ENCODE data around the gene RNU6-9. TPM values are rescaled to one million over a fixed set of nuclear protein-coding genes. Genes with fewer than 3 reads are reported as not detected.

The RNU6-9 gene
- total RNA-seq, 3 donors from 2014 or later = not detected

GRCh38 chr19:855142-855541 is 38.1 kb upstream of the RNU6-9 start:
- Mint-ChIP-seq H3K27me3 (ENCODE audit: low read depth) (peaks cover 22% of the 10 kb centered on the region), H3K4me1 (ENCODE audit: low read depth) (no peaks in the 10 kb centered on the region), H3K9me3 (no peaks in the 10 kb centered on the region), H3K36me3 (ENCODE audit: insufficient read depth) (no peaks in the 10 kb centered on the region), H3K4me3 (no peak overlapping the region)
- no peak for DNase-seq
- no peak for ATAC-seq

- no peak overlapping the region for H3K4me3 Mint-ChIP-seq
- H3K4me1 Mint-ChIP-seq (ENCODE audit: low read depth) = no peaks in the 10 kb centered on the region
- no peak for ATAC-seq
- no peaks in the 10 kb centered on the region for H3K36me3 Mint-ChIP-seq (ENCODE audit: insufficient read depth)
- DNase-seq = no peak
- H3K27me3 Mint-ChIP-seq (ENCODE audit: low read depth) = peaks cover 20% of the 10 kb centered on the region
- H3K9me3 Mint-ChIP-seq = no peaks in the 10 kb centered on the region
Measured at GRCh38 chr19:855566-856120, 37.6 kb upstream of the RNU6-9 start.

DNA sequence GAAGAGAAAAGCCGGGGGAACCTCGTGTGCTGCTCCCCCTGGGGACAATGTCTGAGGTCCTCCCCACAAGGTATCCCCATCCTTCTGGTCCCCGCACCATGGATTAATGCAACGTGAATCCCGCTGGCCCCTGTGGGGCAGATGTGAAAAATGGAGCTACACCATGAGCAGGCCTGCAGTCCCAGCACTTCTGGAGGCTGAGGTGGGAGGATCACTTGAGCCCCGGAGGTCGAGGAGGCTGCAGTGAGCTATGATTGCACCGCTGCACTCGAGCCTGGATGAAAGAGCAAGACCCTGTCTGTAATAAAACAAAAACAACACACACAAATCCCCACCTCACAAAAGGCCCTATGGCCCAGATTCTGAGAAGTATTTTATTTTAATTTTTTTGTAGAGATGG is 35.0 kb upstream of the RNU6-9 start:
- DNase-seq = no peak
- peaks cover 5% of the 10 kb centered on the region for H3K4me1 Mint-ChIP-seq (ENCODE audit: low read depth)
- no peaks in the 10 kb centered on the region for H3K9me3 Mint-ChIP-seq
- no peak overlapping the region for H3K4me3 Mint-ChIP-seq
- H3K36me3 Mint-ChIP-seq (ENCODE audit: insufficient read depth) = no peaks in the 10 kb centered on the region
- no peak for ATAC-seq
- peaks cover 14% of the 10 kb centered on the region for H3K27me3 Mint-ChIP-seq (ENCODE audit: low read depth)

DNA sequence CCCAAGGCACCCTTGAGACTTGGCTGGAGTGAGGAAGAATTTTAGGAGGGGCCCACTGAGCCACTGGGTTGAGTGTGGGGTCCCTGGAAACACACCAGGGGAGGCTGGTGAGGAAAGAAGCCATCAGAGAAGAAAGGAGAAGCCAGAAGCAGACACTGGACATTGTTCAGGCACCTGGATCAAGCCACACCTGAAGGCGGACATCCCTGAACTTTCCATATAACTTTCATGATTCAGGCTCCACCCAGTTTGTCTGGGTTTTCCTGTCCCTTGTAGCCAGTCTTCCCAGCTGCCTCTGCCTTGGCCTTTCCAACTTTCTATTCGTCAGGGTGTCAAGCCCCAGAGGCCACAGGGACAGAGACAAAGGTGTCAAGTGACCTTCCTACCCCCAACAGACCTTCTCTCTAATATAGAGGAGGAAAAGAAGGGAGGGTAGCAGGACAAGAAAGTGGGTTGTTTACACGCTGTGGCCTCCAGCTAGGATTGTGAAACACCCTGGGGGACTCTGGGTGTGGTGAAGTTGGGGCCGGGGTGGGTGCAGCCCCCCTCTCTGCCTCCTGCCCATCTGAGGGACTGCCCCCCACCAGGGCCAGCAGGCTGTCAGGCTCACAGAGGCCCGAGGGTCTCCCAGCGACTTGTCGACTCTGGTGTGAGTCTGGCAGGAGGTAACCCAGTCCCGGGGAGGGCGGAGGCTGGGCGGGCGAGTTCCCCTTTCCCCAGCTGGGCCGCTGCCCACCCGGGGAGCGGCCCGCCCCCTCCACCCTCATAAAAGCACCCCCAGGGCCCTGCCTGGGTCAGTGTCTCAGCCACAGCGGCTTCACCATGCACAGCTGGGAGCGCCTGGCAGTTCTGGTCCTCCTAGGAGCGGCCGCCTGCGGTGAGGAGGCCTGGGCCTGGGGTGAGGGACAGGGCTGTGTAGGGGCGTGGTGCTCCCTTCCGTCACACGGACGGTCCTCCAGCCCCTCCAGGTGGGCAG is 34.1 kb upstream of the RNU6-9 start, which contains the start of gene CFD:
TSS of gene CFD (plus strand) at position 797 of the 976 bp plus-strand sequence. CDS start at position 823, 26 bp downstream.
- no peak within 1 kb of the TSS for H3K4me3 Mint-ChIP-seq
- ATAC-seq (no peak), DNase-seq (no peak)
- no peaks in the 10 kb centered on the region for H3K36me3 Mint-ChIP-seq (ENCODE audit: insufficient read depth)
- H3K27me3 Mint-ChIP-seq (ENCODE audit: low read depth) = peaks cover 14% of the 10 kb centered on the region
- H3K4me1 Mint-ChIP-seq (ENCODE audit: low read depth) = peaks cover 10% of the 10 kb centered on the region
- no peaks in the 10 kb centered on the region for H3K9me3 Mint-ChIP-seq

DNA sequence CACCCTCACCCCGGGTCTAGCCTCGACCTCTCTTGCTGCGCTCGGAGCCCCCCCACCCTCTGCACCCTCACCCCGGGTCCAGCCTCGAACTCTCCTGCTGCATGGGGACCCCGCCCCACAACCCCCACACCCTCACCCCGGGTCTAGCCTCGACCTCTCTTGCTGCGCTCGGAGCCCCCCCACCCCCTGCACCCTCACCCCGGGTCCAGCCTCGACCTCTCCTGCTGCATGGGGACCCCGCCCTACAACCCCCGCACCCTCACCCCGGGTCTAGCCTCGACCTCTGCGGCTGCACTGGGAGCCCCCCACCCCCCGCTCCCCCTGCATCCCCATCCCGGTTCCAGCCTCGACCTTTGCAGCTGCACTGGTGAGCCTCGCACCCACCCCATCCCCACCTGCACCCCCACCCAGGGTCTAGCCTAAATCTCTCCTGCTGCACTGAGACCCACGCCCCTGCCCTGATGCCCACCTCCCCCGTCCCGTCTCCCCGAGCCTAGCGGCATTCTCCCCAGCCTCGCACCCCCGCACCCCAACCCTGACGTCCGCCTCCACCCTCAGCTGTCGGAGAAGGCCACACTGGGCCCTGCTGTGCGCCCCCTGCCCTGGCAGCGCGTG is 32.0 kb upstream of the RNU6-9 start:
- Mint-ChIP-seq H3K9me3 (no peaks in the 10 kb centered on the region), H3K4me3 (no peak overlapping the region), H3K27me3 (ENCODE audit: low read depth) (peaks cover 11% of the 10 kb centered on the region), H3K36me3 (ENCODE audit: insufficient read depth) (no peaks in the 10 kb centered on the region), H3K4me1 (ENCODE audit: low read depth) (peaks cover 10% of the 10 kb centered on the region)
- no peak for ATAC-seq
- DNase-seq = no peak

DNA sequence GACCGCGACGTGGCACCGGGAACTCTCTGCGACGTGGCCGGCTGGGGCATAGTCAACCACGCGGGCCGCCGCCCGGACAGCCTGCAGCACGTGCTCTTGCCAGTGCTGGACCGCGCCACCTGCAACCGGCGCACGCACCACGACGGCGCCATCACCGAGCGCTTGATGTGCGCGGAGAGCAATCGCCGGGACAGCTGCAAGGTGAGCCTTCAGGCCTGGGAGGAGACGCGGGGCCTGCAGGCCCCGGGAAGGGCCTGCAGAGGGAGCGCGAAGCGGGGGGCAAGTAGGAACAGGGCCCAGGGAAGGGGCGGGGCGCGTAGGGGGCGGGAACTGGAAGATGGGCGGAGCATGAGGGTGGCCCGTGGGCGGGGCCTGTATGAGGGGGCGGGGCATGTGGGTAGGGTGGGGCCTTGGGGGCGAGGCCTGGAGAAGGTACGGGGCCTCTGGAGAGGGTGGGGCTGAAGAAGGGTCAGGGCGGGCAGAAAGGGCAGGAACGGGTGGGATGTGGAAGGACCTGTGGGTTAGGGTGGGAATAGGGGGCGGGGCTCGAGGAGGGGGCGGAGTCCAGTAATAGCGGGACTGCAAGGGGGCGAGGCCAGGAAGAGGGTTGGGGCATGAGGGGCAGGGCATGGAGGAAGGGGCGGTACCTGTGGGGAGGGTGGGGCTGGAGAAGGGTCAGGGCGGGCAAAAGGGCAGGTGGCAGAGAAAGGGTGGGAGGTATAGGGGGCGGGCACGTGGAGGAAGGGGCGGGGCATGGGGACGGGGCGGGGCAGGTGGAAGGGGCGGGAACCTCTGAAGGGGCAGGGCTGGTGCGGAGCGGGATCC is 31.3 kb upstream of the RNU6-9 start:
- Mint-ChIP-seq H3K27me3 (ENCODE audit: low read depth) (peaks cover 11% of the 10 kb centered on the region), H3K9me3 (no peaks in the 10 kb centered on the region), H3K36me3 (ENCODE audit: insufficient read depth) (no peaks in the 10 kb centered on the region), H3K4me1 (ENCODE audit: low read depth) (peaks cover 10% of the 10 kb centered on the region), H3K4me3 (no peak overlapping the region)
- peak; percentile 29 to 43 for ATAC-seq
- DNase-seq = peak; percentile 64

GRCh38 chr19:862581-863314 is 30.5 kb upstream of the RNU6-9 start:
- no peaks in the 10 kb centered on the region for H3K36me3 Mint-ChIP-seq (ENCODE audit: insufficient read depth)
- peak overlapping the region; percentile 68 for H3K4me3 Mint-ChIP-seq
- H3K27me3 Mint-ChIP-seq (ENCODE audit: low read depth) = peaks cover 11% of the 10 kb centered on the region
- H3K4me1 Mint-ChIP-seq (ENCODE audit: low read depth) = peaks cover 10% of the 10 kb centered on the region
- no peaks in the 10 kb centered on the region for H3K9me3 Mint-ChIP-seq
- ATAC-seq (peak; percentile 59 to 65), DNase-seq (peak; percentile 70)

GRCh38 chr19:863315-863620 is 30.0 kb upstream of the RNU6-9 start:
- ATAC-seq (no peak), DNase-seq (no peak)
- Mint-ChIP-seq H3K9me3 (no peaks in the 10 kb centered on the region), H3K4me3 (peak overlapping the region; percentile 68), H3K36me3 (ENCODE audit: insufficient read depth) (no peaks in the 10 kb centered on the region), H3K27me3 (ENCODE audit: low read depth) (peaks cover 10% of the 10 kb centered on the region), H3K4me1 (ENCODE audit: low read depth) (peaks cover 10% of the 10 kb centered on the region)

GRCh38 chr19:866769-867300 is 26.4 kb upstream of the RNU6-9 start:
- no peak for DNase-seq
- peaks cover 2% of the 10 kb centered on the region for H3K27me3 Mint-ChIP-seq (ENCODE audit: low read depth)
- H3K9me3 Mint-ChIP-seq = no peaks in the 10 kb centered on the region
- H3K4me1 Mint-ChIP-seq (ENCODE audit: low read depth) = peaks cover 13% of the 10 kb centered on the region
- no peak overlapping the region for H3K4me3 Mint-ChIP-seq
- H3K36me3 Mint-ChIP-seq (ENCODE audit: insufficient read depth) = peaks cover 13% of the 10 kb centered on the region
- no peak for ATAC-seq

DNA sequence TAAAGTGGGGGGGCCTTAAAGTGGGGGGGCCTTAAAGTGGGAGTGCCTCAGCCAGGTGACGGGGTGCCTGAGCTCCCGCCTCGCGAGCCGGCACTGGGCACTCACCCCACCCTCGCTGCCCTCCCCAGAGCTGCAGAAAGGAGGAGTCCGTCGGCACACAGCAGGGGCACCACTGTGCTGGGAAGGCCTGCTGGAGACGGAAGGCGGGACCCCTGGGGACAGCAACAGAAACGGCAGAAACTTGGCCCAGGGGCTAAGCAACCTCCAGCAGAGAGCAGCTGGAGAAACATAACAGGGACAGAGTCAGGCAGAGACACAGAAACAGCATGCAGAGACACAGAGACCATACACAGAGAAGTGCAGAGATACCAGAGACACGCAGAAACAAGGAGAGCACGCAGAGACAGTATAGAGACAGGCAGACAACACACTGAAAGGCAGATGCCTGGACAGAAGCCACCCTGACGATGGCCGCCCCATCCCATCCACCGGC is 25.9 kb upstream of the RNU6-9 start:
- peaks cover 2% of the 10 kb centered on the region for H3K27me3 Mint-ChIP-seq (ENCODE audit: low read depth)
- no peaks in the 10 kb centered on the region for H3K9me3 Mint-ChIP-seq
- H3K4me1 Mint-ChIP-seq (ENCODE audit: low read depth) = peaks cover 18% of the 10 kb centered on the region
- H3K36me3 Mint-ChIP-seq (ENCODE audit: insufficient read depth) = peaks cover 13% of the 10 kb centered on the region
- DNase-seq (no peak), ATAC-seq (no peak)
- H3K4me3 Mint-ChIP-seq = no peak overlapping the region

DNA sequence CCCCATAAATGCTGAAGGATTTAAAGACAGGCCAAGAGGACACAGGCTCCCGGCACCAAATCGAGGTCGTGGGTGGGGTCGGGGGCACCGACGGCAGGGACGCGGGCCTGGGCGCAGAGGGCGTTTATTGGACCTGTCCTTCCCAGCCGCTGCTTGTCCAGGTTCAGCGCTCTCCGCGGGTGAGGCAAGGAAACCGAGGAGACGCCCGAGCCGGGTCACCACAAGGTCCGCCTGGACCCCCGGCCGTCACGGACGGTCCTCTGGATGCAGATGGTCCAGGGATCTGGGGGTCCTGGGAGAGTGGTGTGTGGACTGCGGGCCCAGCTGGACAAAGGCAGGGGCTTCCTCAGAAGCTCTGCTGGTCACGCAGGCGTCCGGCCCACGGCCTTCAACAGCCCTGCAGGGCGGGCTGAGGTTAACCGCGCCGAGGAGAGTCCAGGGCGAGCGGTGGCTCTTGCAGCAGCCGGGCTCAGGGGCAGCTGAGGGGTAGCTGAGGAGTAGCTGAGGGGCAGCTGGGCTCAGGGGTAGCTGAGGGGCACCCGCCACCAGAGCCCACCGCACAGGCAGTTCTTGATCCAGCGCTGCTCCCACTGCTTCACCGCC is 25.3 kb upstream of the RNU6-9 start:
- H3K27me3 Mint-ChIP-seq (ENCODE audit: low read depth) = no peaks in the 10 kb centered on the region
- no peak for ATAC-seq

DNA sequence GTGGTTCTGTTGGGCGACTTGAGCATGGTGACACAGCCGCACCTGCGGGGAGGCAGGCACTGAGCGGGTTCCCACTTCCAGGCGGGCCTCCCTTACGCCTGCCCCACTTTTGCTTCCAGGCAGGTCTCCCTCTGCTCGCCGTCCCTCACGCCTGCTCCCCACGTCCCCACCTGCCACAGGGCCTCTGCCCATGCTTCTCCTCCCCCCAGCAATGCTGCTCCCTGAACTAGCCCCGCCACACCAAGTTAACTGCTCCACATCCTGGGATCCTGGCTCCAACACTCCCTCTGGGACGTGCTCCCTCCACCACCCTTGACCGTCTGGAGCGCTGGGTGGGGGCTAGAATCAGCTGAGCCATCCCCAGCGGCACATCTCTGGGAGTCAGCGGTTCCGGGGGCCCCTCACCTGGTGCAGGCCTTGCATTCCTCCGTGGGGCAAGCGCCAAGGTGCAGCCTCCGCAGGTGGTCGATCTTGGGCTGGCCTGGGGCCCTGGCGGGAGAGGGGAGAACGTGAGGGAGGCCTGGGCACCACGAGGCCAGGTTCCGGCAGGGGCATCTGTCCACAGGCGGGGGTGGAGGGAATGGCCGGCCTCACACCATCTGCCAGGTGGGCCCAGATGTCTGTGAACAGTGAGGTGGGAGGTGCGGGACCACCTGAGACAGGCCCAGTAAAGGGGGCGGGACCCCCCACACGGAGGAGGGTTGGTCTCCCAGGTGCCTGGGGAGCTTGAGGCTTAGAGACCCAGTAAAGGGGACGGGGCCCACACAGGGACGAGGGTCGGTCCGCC is 24.6 kb upstream of the RNU6-9 start:
- H3K36me3 Mint-ChIP-seq (ENCODE audit: insufficient read depth) = peaks cover 13% of the 10 kb centered on the region
- no peaks in the 10 kb centered on the region for H3K27me3 Mint-ChIP-seq (ENCODE audit: low read depth)
- DNase-seq (no peak), ATAC-seq (no peak)
- no peak overlapping the region for H3K4me3 Mint-ChIP-seq
- H3K4me1 Mint-ChIP-seq (ENCODE audit: low read depth) = peaks cover 14% of the 10 kb centered on the region
- no peaks in the 10 kb centered on the region for H3K9me3 Mint-ChIP-seq

More for the DNA sequence above, 25.3 kb upstream of the RNU6-9 start:
- H3K36me3 Mint-ChIP-seq (ENCODE audit: insufficient read depth) = peaks cover 13% of the 10 kb centered on the region
- H3K4me3 Mint-ChIP-seq = no peak overlapping the region
- DNase-seq = no peak
- no peaks in the 10 kb centered on the region for H3K9me3 Mint-ChIP-seq
- peaks cover 18% of the 10 kb centered on the region for H3K4me1 Mint-ChIP-seq (ENCODE audit: low read depth)
